HG02885 (cell line): ENCODE measurements around the gene ZSWIM9.
"Not testable (repeated sequence)": the region's sequence is repeated elsewhere in the genome, so short reads cannot be mapped to it uniquely, and the experiment has no call there.

Experiments
- ATAC-seq: cut with Tn5 transposase; IDR thresholded peaks from one replicate; pipeline ENCODE4 v1.9.1; 2021; ENCODE audit warnings: mild to moderate bottlenecking; ENCODE audit not compliant: unreplicated experiment, poor library complexity

The ZSWIM9 gene

GRCh38 chr19:48206397-48207093 lies 36.1 kb downstream of the ZSWIM9 start:
- no peak for ATAC-seq

DNA sequence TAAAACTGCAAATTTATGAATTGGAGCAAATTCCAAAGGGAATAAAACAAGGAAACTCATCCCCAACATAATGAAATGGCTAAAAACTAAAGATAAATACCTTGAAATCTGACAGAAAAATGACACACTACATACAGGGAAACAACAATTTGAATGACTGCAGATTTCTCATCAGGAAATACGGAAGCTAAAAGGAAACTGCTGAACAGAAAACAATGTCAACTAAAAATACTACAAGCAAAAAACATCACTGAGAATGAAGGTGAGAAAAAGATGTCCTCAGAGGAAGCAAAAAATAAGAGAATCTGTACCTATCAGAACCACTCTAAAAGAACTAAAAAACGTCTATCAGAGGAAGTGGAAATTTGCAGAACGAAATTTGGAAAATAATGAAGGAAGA lies 39.5 kb downstream of the ZSWIM9 start:
- no peak for ATAC-seq

DNA sequence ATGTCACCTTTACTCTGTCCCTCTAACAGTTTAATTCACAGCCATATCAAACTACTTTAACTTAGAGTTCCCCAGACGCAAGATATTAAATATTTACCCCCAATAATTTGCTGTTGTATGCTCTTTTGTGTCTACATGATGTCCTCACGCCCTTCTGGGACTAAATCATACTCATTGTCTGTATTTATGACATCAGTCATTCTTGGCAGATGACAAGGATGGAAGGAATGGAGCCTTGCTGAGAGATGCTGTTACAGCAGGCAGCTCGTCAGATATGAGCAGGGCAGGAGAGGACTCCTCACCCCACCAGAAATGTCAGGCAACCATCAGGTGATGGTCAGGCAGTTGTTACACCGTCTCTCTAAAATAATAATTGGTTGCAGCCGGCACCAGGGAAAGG lies 43.5 kb downstream of the ZSWIM9 start:
- ATAC-seq: no peak

GRCh38 chr19:48216933-48217332 lies 46.5 kb downstream of the ZSWIM9 start:
- no peak for ATAC-seq

- no peak for ATAC-seq
Measured at GRCh38 chr19:48218997-48219396, 48.5 kb downstream of the ZSWIM9 start.

- not testable (repeated sequence) for ATAC-seq
Measured at GRCh38 chr19:48220784-48221183, 50.3 kb downstream of the ZSWIM9 start.

DNA sequence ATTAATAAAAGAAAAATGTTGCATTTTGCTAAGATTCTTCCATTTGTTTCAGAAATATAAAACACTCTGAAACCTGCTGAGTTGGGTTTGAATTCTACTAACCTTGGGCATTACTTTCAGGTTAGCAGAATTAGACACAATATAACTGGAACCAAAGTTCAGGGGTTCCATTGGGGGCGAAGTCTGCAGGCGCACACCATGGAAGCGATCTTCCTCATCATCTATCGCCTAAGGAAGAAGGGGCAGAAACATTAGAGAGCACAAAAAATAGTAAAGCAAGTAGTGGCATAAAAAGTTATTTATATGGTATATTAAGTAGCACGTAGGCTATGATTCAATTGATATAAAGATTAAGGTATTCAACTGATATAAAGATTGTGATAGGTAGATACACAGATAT lies 51.1 kb downstream of the ZSWIM9 start:
- no peak for ATAC-seq

DNA sequence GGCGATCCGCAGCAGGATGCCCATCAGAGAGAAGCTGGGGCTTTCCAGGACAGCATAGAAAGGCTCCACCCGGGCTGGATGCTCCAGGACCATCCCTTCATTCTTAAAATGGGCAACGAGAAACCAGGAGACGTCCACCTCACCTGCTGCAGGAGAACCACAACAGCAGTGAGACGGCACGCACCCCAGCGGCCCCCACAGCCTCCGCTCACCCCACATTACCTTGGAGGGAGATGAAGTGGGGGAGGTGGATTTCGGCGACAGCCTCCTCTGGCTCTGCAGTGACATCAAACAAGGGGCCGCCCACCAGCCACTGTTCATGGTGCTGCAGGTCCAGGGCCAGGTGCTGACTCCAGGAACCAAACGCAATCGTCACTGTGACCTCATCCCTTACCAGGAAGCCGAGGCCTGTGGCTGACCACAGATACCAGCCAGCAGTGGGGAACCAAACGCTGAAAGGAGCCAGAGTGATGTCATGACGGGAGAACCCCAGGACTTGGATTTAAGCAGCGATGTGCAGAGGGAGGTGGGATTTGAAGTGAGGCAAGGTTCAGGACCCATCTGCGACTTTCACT lies 60.2 kb downstream of the ZSWIM9 start:
- ATAC-seq: no peak

GRCh38 chr19:48237057-48237456 lies 66.6 kb downstream of the ZSWIM9 start:
- ATAC-seq: no peak

DNA sequence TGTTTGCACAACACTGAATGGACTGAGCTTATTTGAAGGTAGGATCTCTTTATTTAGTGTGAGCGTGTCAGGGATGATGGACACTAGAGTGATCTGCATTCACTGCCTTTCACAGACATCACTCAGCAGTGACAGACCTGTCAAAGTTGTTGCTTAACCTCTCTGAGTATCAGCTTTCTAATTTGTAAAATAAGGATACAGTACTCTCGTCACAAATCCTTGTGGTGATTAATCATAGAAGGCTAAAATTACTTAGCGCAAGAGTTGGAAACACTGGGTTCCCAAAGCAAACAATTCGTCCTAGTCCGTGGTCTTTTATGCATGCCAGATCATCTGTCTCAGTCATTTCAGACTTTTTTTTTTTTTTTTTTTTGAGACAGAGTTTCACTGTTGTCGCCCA lies 68.6 kb downstream of the ZSWIM9 start:
- no peak for ATAC-seq

DNA sequence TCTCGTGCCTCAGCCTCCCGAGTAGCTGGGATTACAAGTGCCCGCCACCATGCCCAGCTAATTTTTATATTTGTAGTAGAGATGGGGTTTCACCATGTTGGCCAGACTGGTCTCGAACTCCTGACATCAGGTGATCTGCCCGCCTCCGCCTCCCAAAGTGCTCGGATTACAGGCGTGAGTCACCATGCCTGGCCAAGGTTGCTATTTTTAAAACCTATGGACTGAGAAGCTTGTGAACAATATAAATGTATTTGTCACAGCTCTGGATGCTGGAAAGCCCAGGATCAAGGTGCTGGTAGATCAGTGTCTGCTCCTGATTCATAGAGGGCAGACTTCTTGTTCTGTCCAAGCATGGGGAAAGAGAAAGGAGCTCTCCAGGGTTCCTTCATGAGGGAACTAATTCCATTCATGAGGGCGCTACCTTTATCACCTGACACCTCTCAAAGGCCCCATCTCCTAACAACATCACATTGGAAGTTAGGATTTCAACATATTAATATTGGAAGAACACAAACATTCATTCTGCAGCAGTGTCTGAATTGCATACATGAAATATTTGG lies 69.2 kb downstream of the ZSWIM9 start:
- ATAC-seq: no peak

DNA sequence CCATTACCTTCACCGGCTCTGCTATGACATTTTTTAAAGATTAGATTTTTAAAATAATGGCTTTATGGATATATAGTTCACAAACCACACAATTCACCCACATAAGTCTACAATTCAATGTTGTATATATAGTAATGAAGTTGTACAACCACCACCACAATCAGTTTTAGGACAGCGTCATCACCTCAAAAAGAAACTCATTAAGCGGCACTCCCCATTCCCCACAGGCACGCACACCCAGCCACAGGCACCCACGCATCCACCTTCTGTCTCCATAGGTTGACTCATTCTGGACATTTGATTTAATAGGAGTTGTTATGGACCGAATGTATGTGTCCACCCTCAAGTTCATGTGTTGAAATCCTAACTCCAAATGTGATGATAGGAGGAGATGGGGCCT lies 71.3 kb downstream of the ZSWIM9 start:
- not testable (repeated sequence) for ATAC-seq

DNA sequence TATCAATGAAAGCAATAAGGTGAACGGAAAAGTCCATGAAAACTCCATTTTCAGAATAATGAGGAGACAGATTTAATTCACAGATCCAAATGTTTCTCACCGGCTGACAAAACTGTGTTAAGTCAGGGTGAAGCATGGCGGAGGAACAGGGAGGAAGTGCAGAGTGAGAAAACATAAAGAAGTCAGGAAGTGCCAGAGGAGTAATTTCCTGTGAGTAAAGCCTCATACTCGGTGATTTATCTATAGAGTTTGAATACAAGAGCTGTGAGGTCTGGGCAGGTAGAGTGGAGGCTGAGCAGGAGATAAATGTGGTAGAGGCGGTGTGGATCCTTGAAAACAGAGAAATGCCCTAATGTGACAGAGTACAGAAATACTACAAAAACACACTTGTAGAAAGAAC lies 73.8 kb downstream of the ZSWIM9 start:
- ATAC-seq: no peak

DNA sequence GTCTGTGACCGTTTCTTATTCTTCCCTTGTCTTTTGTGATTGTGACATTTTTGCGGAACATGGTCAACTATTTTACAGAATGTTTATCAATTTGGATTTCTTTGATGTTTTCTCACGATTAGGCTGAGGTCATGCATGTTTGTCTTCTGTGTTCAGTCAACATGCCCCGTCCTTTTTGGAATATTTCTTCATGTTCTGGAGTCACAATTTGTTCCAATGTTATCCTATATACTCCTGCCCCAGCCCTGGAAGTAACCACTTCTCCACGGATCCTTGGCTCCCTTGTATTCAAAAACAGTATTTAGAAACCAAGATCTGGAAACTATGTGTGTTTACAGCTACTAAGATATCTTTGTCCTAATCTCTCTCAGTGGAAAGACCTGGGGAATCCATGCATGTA lies 75.6 kb downstream of the ZSWIM9 start:
- ATAC-seq: no peak

DNA sequence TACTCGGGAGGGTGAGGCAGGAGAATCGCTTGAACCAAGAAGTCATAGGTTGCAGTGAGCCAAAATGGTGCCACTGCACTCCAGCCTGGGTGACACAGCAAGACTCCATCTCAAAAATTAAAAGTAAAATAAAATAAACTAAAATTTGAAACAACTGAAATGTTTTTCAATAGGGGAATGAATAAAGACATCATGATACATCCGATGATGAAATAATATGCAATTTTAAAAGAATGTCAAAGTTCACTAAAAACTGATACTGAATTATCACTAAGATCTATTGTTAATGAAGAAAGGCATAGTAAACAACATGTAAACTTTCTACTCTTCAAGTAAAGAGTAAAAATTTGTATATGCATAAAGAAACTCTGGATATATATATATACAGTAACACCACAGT lies 76.7 kb downstream of the ZSWIM9 start:
- ATAC-seq: no peak
